GM19351 (cell line): ENCODE data around the gene KCNK4.

Experiments
- ATAC-seq: cut with Tn5 transposase; IDR thresholded peaks from one replicate; pipeline ENCODE4 v1.9.1; 2021; ENCODE audit warnings: mild to moderate bottlenecking, moderate library complexity; ENCODE audit not compliant: unreplicated experiment

Gene KCNK4

DNA sequence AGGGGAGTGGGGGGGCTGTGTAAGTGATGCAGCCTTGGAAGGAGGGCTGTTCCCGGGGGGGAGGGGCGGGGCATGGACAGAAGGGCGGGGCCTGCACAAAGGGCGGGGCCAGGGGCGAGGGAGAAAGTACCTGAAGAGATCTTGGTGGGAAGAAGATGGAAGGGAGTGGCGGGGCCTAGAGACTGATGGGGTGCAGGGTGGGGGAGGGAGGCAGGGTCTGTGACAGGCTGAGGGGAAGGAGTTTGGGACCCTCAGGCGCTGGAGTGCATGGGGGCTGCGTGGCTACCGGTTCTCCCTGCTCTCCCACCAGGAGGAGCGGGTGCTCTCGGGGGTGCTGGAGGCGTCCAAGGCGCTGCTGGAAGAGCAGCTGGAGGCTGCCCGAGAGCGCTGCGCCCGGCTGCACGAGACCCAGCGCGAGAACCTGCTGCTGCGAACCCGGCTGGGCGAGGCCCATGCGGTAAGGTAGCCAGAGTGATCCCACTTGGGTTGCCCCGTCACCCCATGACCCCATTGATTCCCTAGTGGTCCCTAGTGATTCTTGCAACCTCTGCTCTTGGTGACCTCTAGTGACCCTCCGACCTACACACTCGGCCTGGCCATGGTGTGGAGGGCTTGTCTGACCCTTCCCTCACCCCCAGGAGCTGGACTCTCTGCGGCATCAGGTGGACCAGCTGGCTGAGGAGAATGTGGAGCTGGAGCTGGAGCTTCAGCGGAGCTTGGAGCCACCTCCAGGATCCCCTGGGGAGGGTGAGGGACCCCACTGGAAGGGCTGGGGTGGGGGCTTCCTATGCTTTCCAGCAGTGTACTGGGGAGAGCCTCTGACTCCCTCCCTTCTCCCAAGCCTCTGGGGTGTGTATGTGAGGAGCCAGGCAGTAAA lies 52.0 kb downstream of the KCNK4 start:
- no peak for ATAC-seq

DNA sequence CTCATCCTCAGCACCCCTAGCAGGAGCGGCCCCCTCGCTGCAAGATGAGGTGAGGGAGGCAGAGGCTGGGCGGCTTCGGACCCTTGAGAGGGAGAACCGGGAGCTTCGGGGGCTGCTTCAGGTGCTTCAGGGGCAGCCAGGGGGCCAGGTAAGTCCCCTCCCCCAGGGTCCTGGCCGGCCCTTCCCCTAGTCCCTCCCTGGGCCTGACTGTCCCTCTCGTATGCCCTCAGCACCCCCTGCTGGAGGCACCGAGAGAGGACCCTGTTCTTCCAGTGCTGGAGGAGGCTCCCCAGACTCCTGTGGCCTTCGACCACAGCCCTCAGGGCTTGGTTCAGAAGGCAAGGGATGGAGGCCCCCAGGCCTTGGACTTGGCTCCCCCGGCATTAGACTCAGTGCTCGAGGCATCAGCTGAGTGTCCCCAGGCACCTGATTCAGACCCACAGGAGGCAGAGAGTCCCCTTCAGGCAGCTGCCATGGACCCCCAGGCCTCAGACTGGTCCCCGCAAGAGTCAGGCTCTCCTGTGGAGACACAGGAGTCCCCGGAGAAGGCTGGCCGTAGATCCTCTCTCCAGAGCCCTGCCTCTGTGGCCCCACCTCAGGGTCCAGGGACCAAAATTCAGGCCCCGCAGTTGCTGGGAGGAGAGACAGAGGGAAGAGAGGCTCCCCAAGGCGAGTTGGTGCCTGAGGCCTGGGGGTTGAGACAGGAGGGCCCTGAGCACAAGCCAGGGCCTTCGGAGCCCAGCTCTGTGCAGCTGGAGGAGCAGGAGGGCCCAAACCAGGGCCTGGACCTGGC lies 52.9 kb downstream of the KCNK4 start:
- ATAC-seq, result no peak

DNA sequence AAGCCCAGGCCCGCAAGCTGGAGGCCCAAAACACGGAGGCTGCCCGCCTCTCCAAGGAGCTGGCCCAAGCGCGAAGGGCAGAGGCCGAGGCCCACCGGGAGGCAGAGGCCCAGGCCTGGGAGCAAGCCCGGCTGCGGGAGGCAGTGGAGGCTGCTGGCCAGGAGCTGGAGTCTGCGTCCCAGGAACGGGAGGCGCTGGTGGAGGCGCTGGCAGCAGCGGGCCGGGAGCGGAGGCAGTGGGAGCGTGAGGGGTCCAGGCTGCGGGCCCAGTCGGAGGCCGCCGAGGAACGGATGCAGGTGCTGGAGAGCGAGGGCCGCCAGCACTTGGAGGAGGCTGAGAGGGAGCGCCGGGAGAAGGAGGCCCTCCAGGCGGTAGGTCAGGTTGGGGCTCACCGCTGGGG lies 53.7 kb downstream of the KCNK4 start:
- no peak for ATAC-seq

DNA sequence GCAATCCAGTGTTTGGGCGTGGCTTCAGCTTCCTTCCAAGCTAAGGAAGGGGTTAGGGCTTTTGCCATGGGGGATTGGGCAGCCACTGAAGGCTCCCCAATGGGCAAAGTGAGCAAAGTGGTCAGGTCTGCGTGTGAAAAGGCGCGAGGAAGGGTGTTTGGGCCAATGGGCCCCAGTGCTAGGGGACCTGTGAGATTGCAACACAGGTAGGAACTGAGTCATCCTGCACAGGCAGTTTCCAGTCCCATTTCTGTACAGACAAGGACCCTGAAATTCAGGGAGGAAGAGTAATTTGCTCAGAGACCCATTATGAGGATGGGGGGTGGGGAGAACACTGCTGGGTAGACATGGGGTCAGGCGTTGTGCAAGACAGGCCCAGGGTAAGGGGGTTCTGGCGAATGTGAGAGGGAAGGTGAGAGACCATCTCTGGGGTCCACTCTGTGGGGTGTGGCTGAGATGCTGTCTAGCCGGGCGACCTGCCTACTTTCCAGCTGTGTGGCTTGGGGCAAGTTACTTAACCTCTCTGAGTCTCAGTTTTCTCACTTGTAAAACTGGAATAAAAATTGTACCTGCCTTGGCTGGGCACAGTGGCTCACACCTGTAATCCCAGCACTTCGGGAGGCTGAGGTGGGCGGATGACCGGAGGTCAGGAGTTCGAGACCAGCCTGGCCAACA lies 56.2 kb downstream of the KCNK4 start:
- no peak for ATAC-seq

DNA sequence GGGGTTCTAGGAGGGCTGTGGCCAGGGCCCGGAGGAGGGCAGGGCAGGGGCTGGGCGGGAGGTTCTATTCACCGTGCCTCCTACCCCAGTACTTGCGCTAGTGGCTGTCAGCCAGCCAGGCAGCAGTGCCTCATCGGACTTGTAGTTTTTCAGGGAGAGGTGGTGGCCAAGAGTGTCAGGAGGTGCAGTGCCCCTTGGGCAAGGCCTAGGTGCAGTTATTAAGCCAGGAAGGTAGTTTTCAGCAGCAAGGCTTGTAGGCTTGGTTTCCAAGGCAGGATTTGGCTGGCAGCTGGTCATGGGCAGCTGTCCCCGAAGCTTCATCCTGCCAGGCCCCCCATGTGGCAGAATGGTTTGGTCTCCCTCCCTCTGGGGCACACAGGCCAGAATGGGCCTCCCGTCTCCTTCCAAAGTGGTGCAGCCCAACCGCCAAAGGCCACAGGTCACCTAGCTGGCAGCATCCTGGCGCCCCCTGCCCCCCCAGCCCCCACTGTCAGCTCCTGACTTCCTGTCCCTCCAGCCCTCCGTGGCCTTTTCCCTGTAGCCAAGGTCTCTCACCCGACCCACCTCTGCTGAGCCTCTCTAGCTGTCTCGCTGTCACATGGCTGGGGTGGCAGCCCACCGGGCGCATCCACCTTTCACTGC lies 57.4 kb downstream of the KCNK4 start:
- no peak for ATAC-seq

DNA sequence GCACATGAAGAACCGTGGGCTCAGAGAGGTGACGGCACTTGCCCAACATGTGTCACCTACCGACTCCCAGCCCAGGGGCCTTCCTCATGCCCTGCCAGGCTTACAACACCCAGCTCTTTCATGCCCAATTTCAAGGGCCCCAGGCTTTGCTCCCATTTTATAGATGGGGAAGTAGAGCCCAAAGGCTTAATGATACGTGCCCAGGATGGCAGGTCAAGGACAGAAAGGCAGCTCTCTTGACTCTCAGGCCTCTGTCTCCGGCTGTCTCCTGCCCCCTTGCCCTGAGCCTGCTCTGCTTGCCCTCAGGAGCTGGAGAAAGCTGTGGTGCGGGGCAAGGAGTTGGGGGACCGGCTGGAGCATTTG lies 57.9 kb downstream of the KCNK4 start:
- ATAC-seq, result no peak

DNA sequence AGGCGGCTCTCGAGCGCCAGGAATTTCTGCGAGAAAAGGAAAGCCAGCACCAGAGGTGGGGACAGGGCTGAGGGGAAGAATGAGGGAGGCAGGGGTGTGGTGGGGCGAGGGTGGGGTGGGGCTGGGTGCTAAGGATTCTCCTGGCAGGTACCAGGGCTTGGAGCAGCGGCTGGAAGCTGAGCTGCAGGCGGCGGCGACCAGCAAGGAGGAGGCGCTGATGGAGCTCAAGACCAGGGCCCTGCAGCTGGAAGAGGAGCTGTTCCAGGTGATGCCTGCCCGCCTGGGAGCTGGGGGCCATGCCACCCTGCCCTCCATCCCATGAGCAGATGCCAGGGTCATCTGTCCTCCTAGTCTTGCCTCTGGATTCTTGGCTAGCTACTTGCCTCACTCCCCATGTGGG lies 58.3 kb downstream of the KCNK4 start:
- ATAC-seq, result no peak
